LNCaP clone FGC (cell line): ENCODE measurements around the gene OR7G2.
"Not testable (repeated sequence)": the region's sequence is repeated elsewhere in the genome, so short reads cannot be mapped to it uniquely, and the experiment has no call there.

ENCODE experiments used
- DNase-seq: peaks from one replicate; pipeline ENCODE4 v3.0.0-alpha.2; 2011; ENCODE audit warnings: low read depth
- H3K4me3 ChIP-seq: 2 replicates; pipeline ENCODE4 v1.5.1; 2011; ENCODE audit warnings: mild to moderate bottlenecking, low read depth, low read length, control low read depth
- CTCF ChIP-seq: IDR thresholded peaks from 2 replicates; pipeline ENCODE4 v1.5.1; 2012; ENCODE audit warnings: mild to moderate bottlenecking; ENCODE audit not compliant: control insufficient read depth, insufficient read depth; ENCODE audit errors: extremely low read depth

OR7G2 gene

DNA sequence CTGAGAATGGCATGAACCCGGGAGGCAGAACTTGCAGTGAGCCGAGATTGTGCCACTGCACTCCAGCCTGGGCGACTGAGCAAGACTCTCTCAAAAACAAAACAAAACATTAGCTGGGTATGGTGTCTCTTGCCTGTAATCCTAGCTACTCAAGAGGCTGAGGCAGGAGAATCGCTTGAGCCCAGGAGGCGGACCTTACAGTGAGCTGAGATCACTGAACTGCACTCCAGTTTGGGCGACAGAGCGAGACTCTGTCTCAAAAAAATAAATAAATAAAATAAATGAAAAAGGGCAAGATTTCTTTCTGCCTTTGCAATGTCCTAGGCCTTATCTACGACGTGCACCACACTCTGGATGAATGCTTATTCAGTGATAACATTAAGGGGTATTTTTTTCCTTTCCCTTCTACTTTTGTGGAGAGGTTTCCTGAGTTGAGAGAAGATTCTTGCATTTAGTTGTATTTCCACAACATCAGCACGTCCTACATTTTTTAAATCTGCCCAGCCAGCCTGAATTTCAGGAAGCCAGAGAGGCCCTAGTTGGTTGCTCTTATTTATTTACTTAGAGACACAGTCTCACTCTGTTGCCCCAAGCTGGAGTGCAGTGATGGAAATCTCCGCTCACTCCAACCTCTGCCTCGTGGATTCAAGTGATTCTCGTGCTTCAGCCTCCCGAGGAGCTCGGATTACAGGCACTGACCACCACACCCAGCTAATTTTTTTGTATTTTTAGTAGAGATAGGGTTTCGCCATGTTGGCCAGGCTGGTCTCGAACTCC lies 46.5 kb downstream of the OR7G2 start:
- DNase-seq: no peak
- H3K4me3 ChIP-seq: no peak overlapping the region
- TF ChIP-seq CTCF: no peak

DNA sequence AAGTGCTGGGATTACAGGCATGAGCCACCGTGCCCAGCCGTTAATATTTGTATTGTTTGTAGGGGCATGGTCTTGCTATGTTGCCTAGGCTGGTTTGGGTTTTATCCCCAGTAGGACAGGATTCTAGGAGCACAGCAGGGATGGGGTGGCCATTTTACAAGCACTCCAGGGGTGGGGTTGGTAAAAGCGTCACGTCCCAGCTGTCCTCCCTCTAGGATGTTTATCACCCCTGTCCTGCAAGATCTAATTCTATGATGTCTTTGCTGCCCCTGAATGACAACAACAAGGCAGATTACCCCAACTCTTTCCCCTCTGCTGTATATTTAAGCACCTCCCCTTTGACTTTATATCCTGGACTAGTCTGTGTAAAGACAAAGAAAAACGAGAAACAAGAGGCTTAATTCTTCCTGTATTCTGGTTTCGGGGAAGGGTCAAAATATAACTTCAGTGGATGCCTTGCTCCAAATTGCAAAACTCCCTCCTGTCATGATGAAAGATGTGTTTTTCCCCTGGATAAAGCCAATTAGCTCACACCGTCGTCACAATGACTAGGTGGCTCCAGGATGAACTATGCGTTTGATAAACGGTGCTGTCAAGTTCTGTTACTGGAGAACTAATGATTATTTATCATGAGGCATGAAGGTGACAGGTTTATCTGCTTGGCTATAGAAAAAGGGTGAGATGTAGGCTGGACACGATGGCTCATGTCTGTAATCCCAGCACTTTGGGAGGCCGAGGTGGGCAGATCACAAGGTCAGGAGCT lies 48.2 kb downstream of the OR7G2 start:
- no peak overlapping the region for H3K4me3 ChIP-seq
- no peak for DNase-seq
- TF ChIP-seq CTCF: no peak

GRCh38 chr19:9057505-9058258 lies 49.6 kb downstream of the OR7G2 start:
- TF ChIP-seq CTCF: no peak
- H3K4me3 ChIP-seq: no peak overlapping the region
- no peak for DNase-seq

DNA sequence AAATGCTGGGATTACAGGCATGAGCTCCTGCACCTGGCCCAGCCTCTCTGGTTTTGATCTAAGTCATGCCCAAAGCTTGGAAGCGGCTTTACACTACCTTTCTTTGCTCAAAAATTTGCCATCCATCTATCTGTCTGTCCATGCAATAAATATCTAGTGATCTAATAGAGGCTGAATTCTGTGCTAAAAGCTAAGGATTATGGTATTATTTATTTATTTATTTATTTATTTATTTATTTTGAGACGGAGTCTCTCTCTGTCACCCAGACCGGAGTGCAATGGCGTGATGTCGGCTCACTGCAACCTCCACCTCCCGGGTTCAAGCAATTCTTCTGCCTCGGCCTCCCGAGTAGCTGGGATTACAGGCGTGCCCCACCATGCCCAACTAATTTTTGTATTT lies 51.1 kb downstream of the OR7G2 start:
- H3K4me3 ChIP-seq, DNase-seq: not testable (repeated sequence)

DNA sequence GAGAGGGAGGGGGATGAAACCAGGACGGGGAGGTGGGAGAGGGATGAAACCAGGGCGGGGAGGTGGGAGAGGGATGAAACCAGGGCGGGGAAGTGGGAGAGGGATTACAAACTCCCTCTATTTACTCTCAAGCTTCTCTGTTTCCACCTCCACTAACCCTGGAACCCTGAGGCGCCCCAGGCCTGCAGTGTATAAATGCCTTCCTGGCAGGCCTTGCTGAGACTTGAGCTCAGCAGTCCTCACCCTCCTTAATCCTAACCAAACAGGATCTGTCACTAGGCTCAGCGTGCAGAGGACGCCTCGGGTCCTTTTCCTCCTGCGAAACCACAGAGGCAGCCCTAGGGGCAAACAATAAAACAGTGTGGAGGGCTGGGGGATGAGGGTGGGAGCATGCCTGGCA lies 52.5 kb downstream of the OR7G2 start:
- no peak for DNase-seq
- H3K4me3 ChIP-seq: no peak overlapping the region
- no peak for TF ChIP-seq CTCF

GRCh38 chr19:9054207-9054606 lies 53.1 kb downstream of the OR7G2 start:
- TF ChIP-seq CTCF: no peak
- DNase-seq: no peak
- no peak overlapping the region for H3K4me3 ChIP-seq

DNA sequence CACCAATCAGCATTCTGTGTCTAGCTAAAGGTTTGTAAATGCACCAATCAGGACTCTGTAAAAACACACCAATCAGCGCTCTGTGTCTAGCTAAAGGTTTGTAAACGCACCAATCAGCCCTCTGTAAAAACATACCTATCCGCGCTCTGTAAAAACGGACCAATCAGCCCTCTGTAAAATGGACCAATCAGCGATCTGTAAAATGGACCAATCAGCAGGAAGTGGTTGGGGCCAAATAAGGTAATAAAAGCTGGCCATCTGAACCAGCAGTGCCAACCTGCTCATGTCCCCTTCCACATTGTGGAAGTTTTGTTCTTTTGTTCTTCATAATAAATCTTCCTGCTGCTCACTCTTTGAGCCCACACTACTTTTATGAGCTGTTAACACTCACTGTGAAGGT lies 53.6 kb downstream of the OR7G2 start:
- not testable (repeated sequence) for H3K4me3 ChIP-seq, DNase-seq

GRCh38 chr19:9052894-9053293 lies 54.4 kb downstream of the OR7G2 start:
- TF ChIP-seq CTCF: no peak
- H3K4me3 ChIP-seq: no peak overlapping the region
- DNase-seq: no peak
